ENCODE results near the gene ADGRB2.

ADGRB2 gene

GRCh38 chr1:31756578-31756977 lies 7.6 kb downstream of the ADGRB2 start:
- no peak overlapping the region for H3K4me3 Mint-ChIP-seq
- H3K27me3 Mint-ChIP-seq, result peaks cover 10% of the 10 kb centered on the region
- H3K36me3 Mint-ChIP-seq (ENCODE audit: low read depth), result no peaks in the 10 kb centered on the region
- H3K4me1 Mint-ChIP-seq, result peaks cover 18% of the 10 kb centered on the region
- H3K9me3 Mint-ChIP-seq, result no peaks in the 10 kb centered on the region
- no peak overlapping the region for H3K27ac Mint-ChIP-seq
- DNase-seq (no peak), ATAC-seq (no peak)

GRCh38 chr1:31755850-31756492 lies 8.2 kb downstream of the ADGRB2 start:
- no peak overlapping the region for H3K4me3 Mint-ChIP-seq
- no peak for ATAC-seq
- H3K4me1 Mint-ChIP-seq, result peaks cover 18% of the 10 kb centered on the region
- no peak overlapping the region for H3K27ac Mint-ChIP-seq
- DNase-seq, result no peak
- peaks cover 6% of the 10 kb centered on the region for H3K27me3 Mint-ChIP-seq
- no peaks in the 10 kb centered on the region for H3K36me3 Mint-ChIP-seq (ENCODE audit: low read depth)
- H3K9me3 Mint-ChIP-seq, result no peaks in the 10 kb centered on the region

GRCh38 chr1:31755197-31755611 lies 8.9 kb downstream of the ADGRB2 start:
- no peak for DNase-seq
- H3K4me1 Mint-ChIP-seq, result peaks cover 24% of the 10 kb centered on the region
- H3K27ac Mint-ChIP-seq, result no peak overlapping the region
- H3K4me3 Mint-ChIP-seq, result no peak overlapping the region
- H3K36me3 Mint-ChIP-seq (ENCODE audit: low read depth), result no peaks in the 10 kb centered on the region
- peaks cover 5% of the 10 kb centered on the region for H3K27me3 Mint-ChIP-seq
- H3K9me3 Mint-ChIP-seq, result no peaks in the 10 kb centered on the region
- no peak for ATAC-seq

GRCh38 chr1:31754397-31754796 lies 9.7 kb downstream of the ADGRB2 start:
- no peaks in the 10 kb centered on the region for H3K9me3 Mint-ChIP-seq
- ATAC-seq (no peak), DNase-seq (no peak)
- H3K27ac Mint-ChIP-seq, result no peak overlapping the region
- H3K36me3 Mint-ChIP-seq (ENCODE audit: low read depth), result no peaks in the 10 kb centered on the region
- no peak overlapping the region for H3K4me3 Mint-ChIP-seq
- H3K4me1 Mint-ChIP-seq, result peaks cover 22% of the 10 kb centered on the region
- H3K27me3 Mint-ChIP-seq, result no peaks in the 10 kb centered on the region

GRCh38 chr1:31753707-31754349 lies 10.3 kb downstream of the ADGRB2 start:
- DNase-seq, result no peak
- no peak overlapping the region for H3K4me3 Mint-ChIP-seq
- H3K9me3 Mint-ChIP-seq, result no peaks in the 10 kb centered on the region
- H3K36me3 Mint-ChIP-seq (ENCODE audit: low read depth), result no peaks in the 10 kb centered on the region
- no peak for ATAC-seq
- H3K27me3 Mint-ChIP-seq, result no peaks in the 10 kb centered on the region
- H3K4me1 Mint-ChIP-seq, result peaks cover 22% of the 10 kb centered on the region
- no peak overlapping the region for H3K27ac Mint-ChIP-seq

GRCh38 chr1:31752952-31753475 lies 11.1 kb downstream of the ADGRB2 start:
- Mint-ChIP-seq H3K4me3 (no peak overlapping the region), H3K36me3 (ENCODE audit: low read depth) (no peaks in the 10 kb centered on the region), H3K9me3 (no peaks in the 10 kb centered on the region), H3K27ac (no peak overlapping the region), H3K27me3 (no peaks in the 10 kb centered on the region), H3K4me1 (peaks cover 22% of the 10 kb centered on the region)
- DNase-seq, result no peak
- ATAC-seq, result no peak

GRCh38 chr1:31752258-31752657 lies 11.9 kb downstream of the ADGRB2 start:
- no peak for ATAC-seq
- Mint-ChIP-seq H3K9me3 (no peaks in the 10 kb centered on the region), H3K36me3 (ENCODE audit: low read depth) (no peaks in the 10 kb centered on the region), H3K4me3 (no peak overlapping the region), H3K27ac (peak overlapping the region; percentile 51), H3K4me1 (peaks cover 27% of the 10 kb centered on the region), H3K27me3 (no peaks in the 10 kb centered on the region)
- DNase-seq, result no peak

GRCh38 chr1:31751822-31752241 lies 12.3 kb downstream of the ADGRB2 start:
- ATAC-seq, result no peak
- Mint-ChIP-seq H3K27me3 (no peaks in the 10 kb centered on the region), H3K4me3 (no peak overlapping the region), H3K27ac (peak overlapping the region; percentile 51), H3K9me3 (no peaks in the 10 kb centered on the region), H3K4me1 (peaks cover 31% of the 10 kb centered on the region), H3K36me3 (ENCODE audit: low read depth) (no peaks in the 10 kb centered on the region)
- DNase-seq, result no peak

GRCh38 chr1:31750858-31751510 lies 13.2 kb downstream of the ADGRB2 start:
- DNase-seq (no peak), ATAC-seq (peak; percentile 30)
- Mint-ChIP-seq H3K4me3 (no peak overlapping the region), H3K27me3 (no peaks in the 10 kb centered on the region), H3K36me3 (ENCODE audit: low read depth) (no peaks in the 10 kb centered on the region), H3K9me3 (no peaks in the 10 kb centered on the region), H3K27ac (no peak overlapping the region), H3K4me1 (peaks cover 35% of the 10 kb centered on the region)

- H3K36me3 Mint-ChIP-seq (ENCODE audit: low read depth), result no peaks in the 10 kb centered on the region
- no peaks in the 10 kb centered on the region for H3K9me3 Mint-ChIP-seq
- H3K4me3 Mint-ChIP-seq, result no peak overlapping the region
- no peak for DNase-seq
- H3K27ac Mint-ChIP-seq, result no peak overlapping the region
- ATAC-seq, result no peak
- H3K4me1 Mint-ChIP-seq, result peaks cover 35% of the 10 kb centered on the region
- H3K27me3 Mint-ChIP-seq, result no peaks in the 10 kb centered on the region
Measured at GRCh38 chr1:31749785-31750735, 14.1 kb downstream of the ADGRB2 start.

- no peak overlapping the region for H3K4me3 Mint-ChIP-seq
- H3K9me3 Mint-ChIP-seq, result no peaks in the 10 kb centered on the region
- no peaks in the 10 kb centered on the region for H3K27me3 Mint-ChIP-seq
- H3K36me3 Mint-ChIP-seq (ENCODE audit: low read depth), result no peaks in the 10 kb centered on the region
- no peak overlapping the region for H3K27ac Mint-ChIP-seq
- peaks cover 35% of the 10 kb centered on the region for H3K4me1 Mint-ChIP-seq
- DNase-seq, result no peak
- no peak for ATAC-seq
Measured at GRCh38 chr1:31748365-31748764, 15.8 kb downstream of the ADGRB2 start.

GRCh38 chr1:31747304-31747703 lies 16.8 kb downstream of the ADGRB2 start:
- ATAC-seq (no peak), DNase-seq (no peak)
- peaks cover 32% of the 10 kb centered on the region for H3K4me1 Mint-ChIP-seq
- H3K9me3 Mint-ChIP-seq, result no peaks in the 10 kb centered on the region
- H3K27me3 Mint-ChIP-seq, result no peaks in the 10 kb centered on the region
- H3K36me3 Mint-ChIP-seq (ENCODE audit: low read depth), result no peaks in the 10 kb centered on the region
- peak overlapping the region; percentile 57 for H3K27ac Mint-ChIP-seq
- no peak overlapping the region for H3K4me3 Mint-ChIP-seq

- Mint-ChIP-seq H3K4me1 (peaks cover 26% of the 10 kb centered on the region), H3K9me3 (no peaks in the 10 kb centered on the region), H3K36me3 (ENCODE audit: low read depth) (no peaks in the 10 kb centered on the region), H3K4me3 (no peak overlapping the region), H3K27ac (peak overlapping the region; percentile 50), H3K27me3 (no peaks in the 10 kb centered on the region)
- ATAC-seq (no peak), DNase-seq (no peak)
Measured at GRCh38 chr1:31746687-31747086, 17.5 kb downstream of the ADGRB2 start.

- peaks cover 22% of the 10 kb centered on the region for H3K4me1 Mint-ChIP-seq
- H3K9me3 Mint-ChIP-seq, result no peaks in the 10 kb centered on the region
- H3K27ac Mint-ChIP-seq, result no peak overlapping the region
- no peaks in the 10 kb centered on the region for H3K36me3 Mint-ChIP-seq (ENCODE audit: low read depth)
- no peak overlapping the region for H3K4me3 Mint-ChIP-seq
- ATAC-seq (no peak), DNase-seq (no peak)
- no peaks in the 10 kb centered on the region for H3K27me3 Mint-ChIP-seq
Measured at GRCh38 chr1:31745946-31746670, 18.0 kb downstream of the ADGRB2 start.

Measured in activated naive CD8-positive, alpha-beta T cell treated with anti-CD3 and anti-CD28 coated beads, Interleukin-2, amount 50 U/mL, for 24 hours (primary cell).